Panc1 (cell line): ENCODE results near the gene SLAIN2. TPM values are rescaled to one million over a fixed set of nuclear protein-coding genes. Genes with fewer than 3 reads are reported as not detected.

Source experiments
- ATAC-seq: fragments of 200-7000 bp; cut with Tn5 transposase; 2 replicates; pipeline ENCODE4 v1.9.1; 2020; ENCODE audit warnings: mild to moderate bottlenecking, moderate library complexity
- BruUV-seq: library from RNA; stranded (reverse); fragments of 400-500 nt; replicated peaks from 2 replicates; lab custom pipeline; 2021; lab: Mats Ljungman, UMichigan
- CTCF ChIA-PET: fragments of 300-600 bp; sonication (Branson Sonifier 250); formaldehyde crosslinking; loops from one replicate; lab custom pipeline; 2022; ENCODE audit warnings: antibody characterized with exemption; lab: Charles Lee
- POLR2A ChIA-PET: fragments of 300-600 bp; sonication (Branson Sonifier 250); formaldehyde crosslinking; loops from one replicate; lab custom pipeline; 2022; ENCODE audit warnings: antibody characterized with exemption; lab: Charles Lee
- DNase-seq: peaks from one replicate; pipeline ENCODE4 v3.0.0-alpha.2; 2010; ENCODE audit warnings: low read depth, low spot score
- H3K27ac ChIP-seq: 2 replicates; pipeline ENCODE4 v1.5.1; 2011; ENCODE audit warnings: mild to moderate bottlenecking, low read length, inconsistent platforms
- H3K27me3 ChIP-seq: fragments of 200-500 bp; sonication (Bioruptor generic); 2 replicates; pipeline ENCODE4 v1.6.0; 2014; ENCODE audit warnings: low read length, inconsistent platforms; ENCODE audit not compliant: control insufficient read depth, insufficient read depth
- H3K36me3 ChIP-seq: fragments of 200-500 bp; sonication (Bioruptor generic); 2 replicates; pipeline ENCODE4 v1.5.1; 2014; ENCODE audit warnings: inconsistent platforms, mild to moderate bottlenecking, low read length, moderate library complexity; ENCODE audit not compliant: control insufficient read depth, insufficient read depth
- H3K4me1 ChIP-seq: 2 replicates; pipeline ENCODE4 v1.5.1; 2011; ENCODE audit warnings: inconsistent platforms, mild to moderate bottlenecking, low read length, moderate library complexity; ENCODE audit not compliant: control insufficient read depth, insufficient read depth
- H3K4me3 ChIP-seq, 2 experiments: 2 replicates each; pipeline ENCODE4 v1.5.1; 2011 to 2012; ENCODE audit warnings: low read depth in 2 of 2, low read length in 2 of 2, mild to moderate bottlenecking in 2 of 2, inconsistent platforms in 1 of 2, moderate library complexity in 1 of 2
- H3K9me3 ChIP-seq: fragments of 200-500 bp; sonication (Bioruptor generic); 2 replicates; pipeline ENCODE4 v1.5.1; 2014; ENCODE audit warnings: low read depth, mild to moderate bottlenecking, inconsistent platforms, low read length, moderate library complexity; ENCODE audit not compliant: control insufficient read depth, insufficient read depth
- CTCF ChIP-seq: fragments of 450-650 bp; IDR thresholded peaks from 2 replicates; pipeline ENCODE4 v1.5.1; 2017; ENCODE audit warnings: mild to moderate bottlenecking
- POLR2AphosphoS5 ChIP-seq: IDR thresholded peaks from 2 replicates; pipeline ENCODE4 v1.6.1; 2012; ENCODE audit warnings: mild to moderate bottlenecking, low read depth, low read length, moderate library complexity
- SIN3A ChIP-seq: IDR thresholded peaks from 2 replicates; pipeline ENCODE4 v1.6.1; 2012; ENCODE audit warnings: low read depth, mild to moderate bottlenecking, low read length, moderate library complexity, borderline replicate concordance; ENCODE audit not compliant: insufficient read depth
- TCF7L2 ChIP-seq: IDR thresholded peaks from 2 replicates; pipeline ENCODE4 v1.6.1; 2011; ENCODE audit warnings: mild to moderate bottlenecking, low read depth, low read length, inconsistent platforms
- in situ Hi-C: cut with HindIII; loops from 2 replicates; pipeline ENCODE4 v1.10.0; 2016; ENCODE audit warnings: low sequenced_read_pairs, low pct_unique_long_range_greater_than_20kb
- intact Hi-C: fragments of 100-400 bp; cut with micrococcal nuclease; formaldehyde crosslinking; loops from one replicate; pipeline ENCODE4 v1.10.0; 2022; ENCODE audit not compliant: unreplicated experiment
- total RNA-seq: library from RNA; stranded (reverse); gene quantifications from one replicate; pipeline ENCODE4 v1.2.1, GENCODE V29; 2021; ENCODE audit not compliant: unreplicated experiment
- TF ChIP-seq, protein P1 (sequence below), 2 experiments: IDR thresholded peaks; 2 replicates each; pipeline ENCODE4 v1.6.1; 2011 to 2012; ENCODE audit warnings: low read depth in 2 of 2, control low read depth in 1 of 2, low read length in 1 of 2, mild to moderate bottlenecking in 1 of 2, moderate library complexity in 1 of 2; ENCODE audit not compliant: insufficient read depth in 1 of 2

Gene SLAIN2
- total RNA-seq, 1 experiment from 2014 or later, result 53.2 TPM

GRCh38 chr4:48339642-48340041, 1.7 kb upstream of the SLAIN2 start:
- in situ Hi-C loops (no loop called here), intact Hi-C loops (no loop called here)
- ATAC-seq (no peak), DNase-seq (no peak)
- H3K4me3 ChIP-seq, result no peak overlapping the region
- ChIA-PET CTCF (no interaction called here), POLR2A (interaction anchor here (0.5 kb wide), 1 partner anchor 338 kb away, joined by 5 read pairs; no protein-coding TSS in a partner anchor)
- H3K4me1 ChIP-seq, result peaks cover 6% of the 10 kb centered on the region; the same call in 1 of the 2 replicates
- no peaks in the 10 kb centered on the region for H3K9me3 ChIP-seq
- no peaks in the 10 kb centered on the region for H3K27me3 ChIP-seq
- TF ChIP-seq CTCF (no peak), TCF7L2 (no peak), POLR2AphosphoS5 (no peak), SIN3A (no peak)
- TF ChIP-seq, protein P1, sequence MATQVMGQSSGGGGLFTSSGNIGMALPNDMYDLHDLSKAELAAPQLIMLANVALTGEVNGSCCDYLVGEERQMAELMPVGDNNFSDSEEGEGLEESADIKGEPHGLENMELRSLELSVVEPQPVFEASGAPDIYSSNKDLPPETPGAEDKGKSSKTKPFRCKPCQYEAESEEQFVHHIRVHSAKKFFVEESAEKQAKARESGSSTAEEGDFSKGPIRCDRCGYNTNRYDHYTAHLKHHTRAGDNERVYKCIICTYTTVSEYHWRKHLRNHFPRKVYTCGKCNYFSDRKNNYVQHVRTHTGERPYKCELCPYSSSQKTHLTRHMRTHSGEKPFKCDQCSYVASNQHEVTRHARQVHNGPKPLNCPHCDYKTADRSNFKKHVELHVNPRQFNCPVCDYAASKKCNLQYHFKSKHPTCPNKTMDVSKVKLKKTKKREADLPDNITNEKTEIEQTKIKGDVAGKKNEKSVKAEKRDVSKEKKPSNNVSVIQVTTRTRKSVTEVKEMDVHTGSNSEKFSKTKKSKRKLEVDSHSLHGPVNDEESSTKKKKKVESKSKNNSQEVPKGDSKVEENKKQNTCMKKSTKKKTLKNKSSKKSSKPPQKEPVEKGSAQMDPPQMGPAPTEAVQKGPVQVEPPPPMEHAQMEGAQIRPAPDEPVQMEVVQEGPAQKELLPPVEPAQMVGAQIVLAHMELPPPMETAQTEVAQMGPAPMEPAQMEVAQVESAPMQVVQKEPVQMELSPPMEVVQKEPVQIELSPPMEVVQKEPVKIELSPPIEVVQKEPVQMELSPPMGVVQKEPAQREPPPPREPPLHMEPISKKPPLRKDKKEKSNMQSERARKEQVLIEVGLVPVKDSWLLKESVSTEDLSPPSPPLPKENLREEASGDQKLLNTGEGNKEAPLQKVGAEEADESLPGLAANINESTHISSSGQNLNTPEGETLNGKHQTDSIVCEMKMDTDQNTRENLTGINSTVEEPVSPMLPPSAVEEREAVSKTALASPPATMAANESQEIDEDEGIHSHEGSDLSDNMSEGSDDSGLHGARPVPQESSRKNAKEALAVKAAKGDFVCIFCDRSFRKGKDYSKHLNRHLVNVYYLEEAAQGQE (IDR thresholded peaks at IDR 0.05; ENCODE audit: insufficient read depth in 1 of 2, low read depth in 2 of 2, low read length in 1 of 2), result no peak
- no TSS peak for BruUV-seq
- no peaks in the 10 kb centered on the region; the same call in 1 of the 2 replicates for H3K36me3 ChIP-seq
- H3K27ac ChIP-seq, result no peak overlapping the region

DNA sequence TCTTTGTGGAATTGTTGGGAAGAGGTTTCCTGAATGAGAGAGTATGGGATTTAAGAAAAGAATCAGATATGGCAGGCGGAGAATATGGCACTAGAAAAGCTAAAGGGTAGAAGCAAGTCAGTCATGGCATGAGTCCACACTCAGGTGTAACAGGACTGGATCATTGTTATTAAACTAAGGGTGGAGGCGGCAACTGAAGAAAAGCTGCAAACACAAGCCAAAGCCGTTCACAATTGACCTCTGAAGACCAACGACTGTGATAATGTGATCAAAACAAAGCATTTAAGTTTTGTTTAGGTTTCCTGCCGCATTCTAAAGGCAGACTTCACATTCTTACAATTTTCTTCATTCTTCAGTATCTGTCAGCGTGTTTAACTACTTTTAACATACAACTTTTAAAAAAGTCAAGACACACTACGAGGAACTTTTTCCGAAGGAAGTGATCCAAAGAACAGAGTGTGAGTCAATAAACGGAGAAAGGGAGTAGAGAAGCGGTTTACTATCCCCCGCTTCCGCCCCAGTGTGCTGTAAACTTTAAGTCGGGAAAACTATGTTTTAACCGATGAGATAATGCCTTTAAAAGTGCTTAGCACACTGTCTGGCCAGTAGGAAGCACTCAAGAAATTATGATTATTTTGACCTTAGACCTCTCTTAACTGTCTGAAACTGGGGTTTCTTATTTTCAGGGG, 909 bp upstream of the SLAIN2 start:
- in situ Hi-C loops (no loop called here), intact Hi-C loops (no loop called here)
- BruUV-seq, result TSS peak; percentile 93
- Histone ChIP-seq H3K4me3 (peak overlapping the region; percentile 65 to 66), H3K9me3 (no peaks in the 10 kb centered on the region), H3K27ac (peak overlapping the region; percentile 91), H3K36me3 (no peaks in the 10 kb centered on the region; the same call in 1 of the 2 replicates), H3K4me1 (peaks cover 9% of the 10 kb centered on the region; the same call in 1 of the 2 replicates), H3K27me3 (no peaks in the 10 kb centered on the region)
- POLR2A ChIA-PET, result interaction anchor here (0.5 kb wide), 1 partner anchor 338 kb away, joined by 5 read pairs; no protein-coding TSS in a partner anchor
- DNase-seq, result no peak
- CTCF ChIA-PET, result no interaction called here
- TF ChIP-seq, protein P1 (IDR thresholded peaks at IDR 0.05; ENCODE audit: insufficient read depth in 1 of 2, low read depth in 2 of 2, low read length in 1 of 2), result no peak
- TF ChIP-seq TCF7L2, result no peak
- no peak for TF ChIP-seq POLR2AphosphoS5
- TF ChIP-seq CTCF, result no peak
- TF ChIP-seq SIN3A, result no peak
- no peak for ATAC-seq
